A549 (cell line): ENCODE results near the gene EVI5L.

Source experiments
- CTCF ChIP-seq: fragments of >200 bp; sonication (Bioruptor Twin); formaldehyde crosslinking; IDR thresholded peaks from 3 replicates; pipeline ENCODE4 v1.5.1; 2016
- MAX ChIP-seq: IDR thresholded peaks from 2 replicates; pipeline ENCODE4 v1.6.1; 2012
- MAZ ChIP-seq: fragments of 150-350 bp; IDR thresholded peaks from 2 replicates; pipeline ENCODE4 v1.6.1; 2014; ENCODE audit warnings: antibody characterized with exemption, low read depth, low read length, borderline replicate concordance
- POLR2A ChIP-seq: IDR thresholded peaks from 2 replicates; pipeline ENCODE4 v1.6.1; 2012; ENCODE audit warnings: mild to moderate bottlenecking, low read length
- POLR2AphosphoS2 ChIP-seq: conservative IDR thresholded peaks from 2 replicates; pipeline ENCODE4 v1.6.1; 2012; ENCODE audit warnings: low read length, improper control_type of control experiment, inconsistent platforms
- RFX5 ChIP-seq: fragments of 450-650 bp; IDR thresholded peaks from 2 replicates; pipeline ENCODE4 v1.7.1; 2014; ENCODE audit warnings: antibody characterized with exemption, mild to moderate bottlenecking, moderate library complexity
- SREBF2 ChIP-seq: fragments of 450-650 bp; IDR thresholded peaks from 2 replicates; pipeline ENCODE4 v1.6.1; 2014; ENCODE audit warnings: mild to moderate bottlenecking, moderate library complexity
- USF2 ChIP-seq: fragments of 450-650 bp; IDR thresholded peaks from 2 replicates; pipeline ENCODE4 v1.6.1; 2014; ENCODE audit warnings: antibody characterized with exemption

GRCh38 chr19:7912697-7913564 is 82.9 kb downstream of the EVI5L start:
- TF ChIP-seq CTCF, result no peak
- no peak for TF ChIP-seq USF2
- no peak for TF ChIP-seq MAZ
- no peak for TF ChIP-seq MAX
- TF ChIP-seq POLR2AphosphoS2, result no peak
- TF ChIP-seq POLR2A, result no peak
- no peak for TF ChIP-seq RFX5
- TF ChIP-seq SREBF2, result no peak
